Spleen (tissue), 7 donors: ENCODE data around the gene CD274.

Experiments
- POLR2A ChIP-seq, 3 donors: fragments of 450-650 bp; IDR thresholded peaks; one replicate each; pipeline ENCODE4 v1.5.1; 2017; ENCODE audit warnings: antibody characterized with exemption in 3 of 3, mild to moderate bottlenecking in 1 of 3
- POLR2AphosphoS5 ChIP-seq, 3 donors: sonication (generic); formaldehyde crosslinking; IDR thresholded peaks; one replicate each; pipeline ENCODE4 v1.5.1; 2017; ENCODE audit warnings: antibody characterized with exemption in 3 of 3
- TF ChIP-seq, protein P1 (sequence below), 11 experiments: fragments of 200-600 bp in 7 of 11; fragments of 450-650 bp in 4 of 11; sonication (generic) in 4 of 11; IDR thresholded peaks in 8 of 11; conservative IDR thresholded peaks in 3 of 11; 1 replicate in 7 of 11; 2 replicates in 4 of 11; pipeline versions ENCODE4 v1.4.0 to v1.8.0; 2016 to 2021; ENCODE audit warnings: antibody characterized with exemption in 11 of 11, inconsistent platforms in 4 of 11, mild to moderate bottlenecking in 1 of 11
- donor health status: DM: no; HTN: no; CAD: no; lungs with moderate emphysema.
- donor health status: DM: no; HTN: no; CAD: no.
- donor health status: DM: no; HTN: no; CAD: no.

DNA sequence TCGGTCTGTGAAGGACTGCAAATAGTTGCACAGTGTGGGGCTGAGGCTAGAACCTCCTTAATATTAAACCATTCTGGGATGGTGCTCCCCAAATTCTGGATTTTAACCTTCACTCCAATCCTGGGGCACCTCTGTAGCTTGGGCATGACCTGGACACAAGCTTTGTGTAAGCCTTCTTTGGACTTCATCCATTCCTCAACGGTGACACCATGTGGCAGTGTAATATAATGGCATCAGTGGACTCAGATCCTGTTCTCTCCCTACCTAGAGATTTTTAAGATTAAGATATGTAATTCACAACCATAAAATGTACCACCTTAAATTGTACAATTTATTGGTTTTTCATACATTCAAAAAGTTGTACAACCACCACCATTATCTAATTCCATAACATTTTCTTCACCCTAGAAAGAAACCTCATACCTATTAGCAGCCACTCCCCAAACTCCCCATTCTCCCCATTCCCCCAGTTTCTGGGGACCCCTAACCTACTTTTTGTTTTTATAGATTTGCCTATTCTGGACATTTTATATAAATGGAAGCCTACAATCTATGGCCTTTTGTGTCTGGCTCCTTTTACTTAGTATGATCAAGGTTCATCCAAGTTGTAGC lies 7.8 kb upstream of the CD274 start:
- TF ChIP-seq POLR2AphosphoS5 (IDR thresholded peaks at IDR 0.05), result no peak
- TF ChIP-seq, protein P1, sequence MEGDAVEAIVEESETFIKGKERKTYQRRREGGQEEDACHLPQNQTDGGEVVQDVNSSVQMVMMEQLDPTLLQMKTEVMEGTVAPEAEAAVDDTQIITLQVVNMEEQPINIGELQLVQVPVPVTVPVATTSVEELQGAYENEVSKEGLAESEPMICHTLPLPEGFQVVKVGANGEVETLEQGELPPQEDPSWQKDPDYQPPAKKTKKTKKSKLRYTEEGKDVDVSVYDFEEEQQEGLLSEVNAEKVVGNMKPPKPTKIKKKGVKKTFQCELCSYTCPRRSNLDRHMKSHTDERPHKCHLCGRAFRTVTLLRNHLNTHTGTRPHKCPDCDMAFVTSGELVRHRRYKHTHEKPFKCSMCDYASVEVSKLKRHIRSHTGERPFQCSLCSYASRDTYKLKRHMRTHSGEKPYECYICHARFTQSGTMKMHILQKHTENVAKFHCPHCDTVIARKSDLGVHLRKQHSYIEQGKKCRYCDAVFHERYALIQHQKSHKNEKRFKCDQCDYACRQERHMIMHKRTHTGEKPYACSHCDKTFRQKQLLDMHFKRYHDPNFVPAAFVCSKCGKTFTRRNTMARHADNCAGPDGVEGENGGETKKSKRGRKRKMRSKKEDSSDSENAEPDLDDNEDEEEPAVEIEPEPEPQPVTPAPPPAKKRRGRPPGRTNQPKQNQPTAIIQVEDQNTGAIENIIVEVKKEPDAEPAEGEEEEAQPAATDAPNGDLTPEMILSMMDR (IDR thresholded peaks at IDR 0.05 in 8 of 11, conservative IDR thresholded peaks at IDR 0.05 in 3 of 11), result peak; percentile 26 to 66 (median 56)
- no peak for TF ChIP-seq POLR2A (IDR thresholded peaks at IDR 0.05)
